GM19023 (cell line): ENCODE measurements around the gene TSEN2.

Experiments used
- ATAC-seq: cut with Tn5 transposase; IDR thresholded peaks from one replicate; pipeline ENCODE4 v1.9.1; 2021; ENCODE audit warnings: mild to moderate bottlenecking, moderate library complexity; ENCODE audit not compliant: unreplicated experiment

Gene TSEN2

DNA sequence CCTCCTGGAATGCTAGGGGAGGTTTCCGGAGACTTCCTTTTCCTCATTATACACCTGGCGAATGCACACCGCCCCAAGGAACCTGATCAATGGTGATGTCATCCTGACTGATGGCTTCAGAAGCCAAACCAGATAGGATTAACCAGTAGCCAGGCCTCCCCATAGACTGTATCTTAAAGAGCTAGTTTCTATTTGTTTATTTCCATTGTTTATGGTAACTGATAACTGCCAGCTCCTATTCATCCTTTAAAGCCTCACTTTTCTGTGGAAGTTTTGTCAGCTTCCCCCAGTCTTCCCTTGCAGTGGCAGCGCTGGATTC is 61.2 kb downstream of the TSEN2 start, which contains the start of gene MKRN2OS:
MKRN2OS (minus strand) TSS at position 27 of the 319 bp plus-strand sequence. CDS start 35 bp downstream, outside the sequence.
- no peak for ATAC-seq

GRCh38 chr3:12549971-12550760 is 65.9 kb downstream of the TSEN2 start:
- no peak for ATAC-seq

DNA sequence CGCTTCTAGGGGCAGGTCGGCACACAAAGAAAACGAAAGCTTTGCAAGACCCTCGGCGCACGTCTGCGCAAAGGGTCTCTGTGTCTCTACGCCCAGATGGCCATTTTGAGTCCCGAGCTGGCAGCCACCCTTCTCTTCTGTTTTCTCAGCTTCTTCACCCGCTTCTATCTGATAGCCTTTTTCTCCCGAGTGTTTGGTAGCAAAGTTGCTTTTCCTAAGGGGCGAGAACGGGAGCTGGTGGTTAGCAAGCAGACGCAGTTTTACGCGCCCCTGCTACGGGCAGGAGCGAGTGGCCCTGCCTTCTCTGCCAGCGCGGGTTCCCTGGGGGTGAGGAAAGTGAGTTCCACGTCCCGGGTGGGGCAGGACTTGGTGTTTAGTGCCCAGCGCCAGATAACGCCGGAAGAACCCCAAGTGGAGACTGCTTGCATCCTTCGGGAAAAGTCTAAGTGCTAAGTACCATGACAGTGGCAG is 69.7 kb downstream of the TSEN2 start:
- no peak for ATAC-seq

DNA sequence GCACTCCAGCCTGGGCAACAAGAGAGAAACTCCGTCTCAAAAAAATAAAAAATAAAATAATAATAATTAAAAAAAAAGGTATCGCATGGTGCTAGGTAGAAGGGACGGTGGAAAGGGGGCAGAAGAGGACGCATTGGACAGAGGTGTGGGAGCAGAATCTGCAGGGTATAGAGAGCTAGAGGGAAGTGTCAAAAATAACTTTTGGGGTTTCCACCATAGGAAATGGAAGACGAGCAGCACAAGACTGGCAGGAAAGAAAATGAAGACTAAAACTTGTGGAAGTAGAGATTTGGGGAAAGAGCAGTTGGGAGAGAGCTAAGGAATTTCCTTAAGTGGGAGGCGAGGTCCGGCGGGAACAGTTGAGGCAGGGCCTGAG is 72.0 kb downstream of the TSEN2 start:
- ATAC-seq: no peak

DNA sequence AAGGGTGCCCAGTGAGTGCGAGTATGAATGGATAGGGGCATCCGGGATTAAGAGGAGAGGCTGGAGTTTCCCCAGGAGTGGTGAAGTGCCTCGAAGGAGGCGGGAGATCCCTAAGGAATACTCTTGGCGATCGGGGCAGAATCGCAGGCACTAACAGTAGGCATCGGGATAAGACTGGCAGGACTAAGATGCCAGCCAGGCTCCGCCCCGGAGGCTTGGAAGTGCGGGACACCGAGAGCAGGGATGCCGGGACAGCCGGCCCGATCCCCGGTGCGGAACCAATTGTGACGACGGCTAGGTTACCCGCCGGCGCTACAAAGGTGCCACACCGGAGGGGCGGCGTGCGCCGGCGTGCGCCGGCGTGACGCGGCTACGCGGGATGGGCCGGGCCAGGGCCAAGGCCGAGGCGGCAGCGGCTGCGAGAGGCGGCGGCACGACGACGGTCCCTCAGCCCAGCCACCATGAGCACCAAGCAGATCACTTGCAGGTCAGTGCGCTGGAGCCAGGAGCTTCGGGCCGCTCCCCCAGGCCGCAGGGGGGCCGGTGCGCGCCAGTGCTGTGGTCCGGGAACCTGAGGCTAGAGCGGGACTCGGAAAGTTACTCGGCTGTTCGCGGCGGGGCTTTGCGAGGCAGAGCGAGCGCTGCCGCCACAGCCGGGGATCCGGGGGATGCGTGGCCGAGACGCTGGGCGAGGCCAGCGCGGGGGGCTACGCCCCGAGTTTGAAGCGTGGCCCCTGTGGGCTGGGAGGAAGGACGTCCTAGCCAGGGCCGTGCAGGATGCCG is 72.6 kb downstream of the TSEN2 start, which contains the start of gene MKRN2:
MKRN2 (plus strand) TSS at position 398 of the 783 bp plus-strand sequence; CDS start at position 462, 64 bp downstream.
- peak; percentile 88 for ATAC-seq

- no peak for ATAC-seq
These were observed 73.3 kb downstream of the TSEN2 start for GRCh38 chr3:12557473-12558100.

GRCh38 chr3:12558706-12559105 is 74.4 kb downstream of the TSEN2 start:
- no peak for ATAC-seq

- ATAC-seq: no peak
These were observed 75.2 kb downstream of the TSEN2 start for GRCh38 chr3:12559520-12559919.

DNA sequence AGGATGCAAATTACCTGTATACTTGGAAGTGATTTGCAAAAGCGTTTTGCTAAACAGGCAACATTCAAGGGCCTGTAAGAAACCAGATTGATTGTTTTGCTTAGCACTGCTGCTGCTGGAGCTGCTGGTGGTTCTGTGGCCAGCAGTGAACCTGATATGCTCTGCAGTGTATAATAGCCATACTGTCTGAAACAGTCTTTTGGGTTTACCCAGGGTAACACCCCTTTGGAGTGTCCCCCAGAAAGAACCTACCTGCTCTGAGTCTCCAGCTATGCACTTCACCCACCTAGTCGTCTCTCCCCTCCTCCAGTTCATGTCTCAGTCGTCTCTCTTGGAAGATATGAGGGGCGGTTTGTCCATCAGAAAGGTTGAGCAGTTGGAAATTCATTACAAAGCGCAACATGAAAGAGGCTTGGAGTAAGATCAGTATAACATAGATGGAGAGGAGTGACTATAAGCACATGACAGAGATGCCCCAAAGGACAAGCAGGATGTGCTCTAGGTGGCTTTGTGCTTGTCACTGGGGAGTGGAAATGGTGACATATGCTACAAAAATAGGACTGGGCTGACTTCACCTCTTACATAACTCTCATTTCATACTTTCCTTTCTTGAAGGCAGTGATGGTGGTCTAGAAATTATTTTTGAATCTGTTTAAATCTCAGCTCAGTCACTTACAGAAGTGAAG is 76.4 kb downstream of the TSEN2 start:
- no peak for ATAC-seq

- no peak for ATAC-seq
These were observed 77.1 kb downstream of the TSEN2 start for GRCh38 chr3:12561397-12561796.

- ATAC-seq: no peak
These were observed 78.2 kb downstream of the TSEN2 start for GRCh38 chr3:12562451-12562850.

DNA sequence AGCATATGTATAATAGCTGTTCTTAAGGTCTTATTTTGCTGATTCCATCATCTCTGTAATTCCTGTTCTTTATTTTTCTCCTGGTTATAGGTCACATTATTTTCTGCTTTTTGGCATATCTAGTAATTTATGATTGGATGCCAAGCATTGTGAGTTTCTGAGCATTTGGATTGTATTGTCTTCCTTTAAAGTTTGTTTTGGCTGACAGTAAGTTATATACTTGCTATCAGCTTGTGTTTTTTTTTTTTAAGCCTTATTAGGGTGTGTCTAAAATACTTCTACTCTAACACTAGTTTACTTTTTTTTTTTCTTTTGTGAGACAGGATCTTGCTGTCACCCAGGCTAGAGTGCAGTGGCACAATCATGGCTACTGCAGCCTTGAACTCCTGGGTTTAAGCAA is 82.7 kb downstream of the TSEN2 start:
- ATAC-seq: no peak

DNA sequence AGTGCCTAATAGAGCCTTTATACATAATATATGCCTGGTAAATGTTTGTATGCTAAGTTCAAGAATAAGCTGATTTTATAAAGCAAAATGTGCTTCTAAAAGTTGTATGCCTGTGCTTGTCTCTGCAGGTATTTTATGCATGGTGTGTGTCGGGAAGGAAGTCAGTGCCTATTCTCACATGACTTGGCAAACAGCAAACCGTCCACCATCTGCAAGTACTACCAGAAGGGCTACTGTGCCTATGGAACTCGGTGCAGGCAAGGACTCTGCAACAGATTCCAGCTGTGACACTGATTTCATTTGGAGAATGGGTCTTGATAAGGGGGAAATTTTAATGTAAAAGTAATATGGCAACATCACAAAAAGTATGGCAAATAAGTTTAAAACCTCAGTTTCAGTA is 84.5 kb downstream of the TSEN2 start:
- ATAC-seq: no peak

GRCh38 chr3:12569836-12570235 is 85.6 kb downstream of the TSEN2 start:
- ATAC-seq: no peak

GRCh38 chr3:12571986-12572385 is 87.7 kb downstream of the TSEN2 start:
- no peak for ATAC-seq

- no peak for ATAC-seq
These were observed 89.9 kb downstream of the TSEN2 start for GRCh38 chr3:12574131-12574530.

DNA sequence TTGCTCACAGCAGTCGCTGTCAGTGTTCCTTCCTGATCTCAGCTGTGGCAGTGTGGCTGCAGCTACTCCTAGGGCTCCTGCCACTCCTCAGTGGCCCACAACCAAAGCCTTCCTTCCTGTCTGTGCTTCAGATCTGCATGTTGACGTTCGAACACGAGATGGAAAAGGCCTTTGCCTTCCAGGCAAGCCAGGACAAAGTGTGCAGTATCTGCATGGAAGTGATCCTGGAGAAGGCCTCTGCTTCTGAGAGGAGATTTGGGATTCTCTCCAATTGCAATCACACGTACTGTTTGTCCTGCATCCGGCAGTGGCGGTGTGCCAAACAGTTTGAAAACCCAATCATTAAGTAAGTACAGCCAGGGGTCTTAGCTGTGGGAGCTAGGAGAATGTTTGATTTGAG is 90.4 kb downstream of the TSEN2 start:
- ATAC-seq: no peak

DNA sequence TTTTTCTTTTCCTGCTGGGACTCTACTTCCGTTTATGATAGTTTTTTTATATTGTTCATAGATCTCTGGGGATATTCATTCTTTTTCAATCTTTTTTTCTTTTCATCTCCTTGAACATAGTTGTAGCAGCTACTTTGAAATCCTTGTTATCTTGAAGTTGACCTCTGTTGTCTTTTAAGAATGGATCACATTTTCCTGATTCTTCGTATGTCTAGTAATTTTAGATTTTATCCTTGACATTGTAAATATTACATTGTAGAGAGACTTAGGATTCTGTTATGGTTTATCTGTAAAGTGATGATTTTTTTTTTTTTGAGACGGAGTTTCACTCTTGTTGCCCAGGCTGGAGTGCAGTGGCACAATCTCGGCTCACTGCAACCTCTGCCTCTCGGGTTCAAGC is 93.1 kb downstream of the TSEN2 start:
- ATAC-seq: no peak

- no peak for ATAC-seq
These were observed 94.5 kb downstream of the TSEN2 start for GRCh38 chr3:12578742-12579141.

GRCh38 chr3:12579456-12579855 is 95.2 kb downstream of the TSEN2 start:
- no peak for ATAC-seq

- ATAC-seq: no peak
These were observed 95.6 kb downstream of the TSEN2 start for GRCh38 chr3:12579905-12580304.
